SK-N-SH (cell line): Measurements from ENCODE around the gene GPC5. TPM values are rescaled to one million over a fixed set of nuclear protein-coding genes. Genes with fewer than 3 reads are reported as not detected.

Experiments used
- CTCF ChIA-PET: fragments of 300-600, 350-600 bp; formaldehyde crosslinking; extraction: SDS; loops from one replicate; lab custom pipeline; 2021; lab: Yijun Ruan, JAX
- POLR2A ChIA-PET: fragments of 350-600 bp; sonication (Branson Sonifier 250); formaldehyde crosslinking; extraction: SDS; loops from one replicate; lab custom pipeline; 2020; ENCODE audit warnings: antibody characterized with exemption, inconsistent platforms; lab: Yijun Ruan, JAX
- DNase-seq: peaks from one replicate; pipeline ENCODE4 v3.0.0; 2012
- H2AFZ ChIP-seq: fragments of 200-600 bp; sonication (generic); 2 replicates; pipeline ENCODE4 v1.8.1; 2016; ENCODE audit warnings: antibody characterized with exemption, mild to moderate bottlenecking, low read depth
- H3F3A ChIP-seq: fragments of 200-600 bp; sonication (generic); replicated peaks from 2 replicates; pipeline ENCODE3; 2016; ENCODE audit warnings: antibody characterized with exemption, mild to moderate bottlenecking; ENCODE audit not compliant: insufficient read depth
- H3K27ac ChIP-seq, 2 experiments: fragments of 200-500 bp in 1 of 2; fragments of 200-600 bp in 1 of 2; sonication (Bioruptor generic) in 1 of 2; sonication (generic), shearing (Covaris generic) in 1 of 2; 2 replicates each; pipeline versions ENCODE4 v1.5.1 to v1.6.1; 2014 to 2016; ENCODE audit warnings: low read depth in 2 of 2, inconsistent platforms in 1 of 2, low read length in 1 of 2, mild to moderate bottlenecking in 1 of 2, mixed read lengths in 1 of 2
- H3K27me3 ChIP-seq: fragments of 200-600 bp; sonication (generic), shearing (Covaris generic); 2 replicates; pipeline ENCODE4 v1.6.1; 2016; ENCODE audit warnings: mixed run types; ENCODE audit not compliant: insufficient read depth
- H3K36me3 ChIP-seq, 2 experiments: fragments of 200-500 bp in 1 of 2; fragments of 200-600 bp in 1 of 2; sonication (Bioruptor generic) in 1 of 2; sonication (generic) in 1 of 2; replicated peaks in 1 of 2; 2 replicates each; pipeline versions ENCODE3 to v1.5.1; 2014 to 2016; ENCODE audit warnings: low read length in 1 of 2, mild to moderate bottlenecking in 1 of 2; ENCODE audit not compliant: insufficient read depth in 2 of 2, control insufficient read depth in 1 of 2
- H3K4me1 ChIP-seq, 2 experiments: fragments of 200-500 bp in 1 of 2; fragments of 200-600 bp in 1 of 2; sonication (Bioruptor generic) in 1 of 2; sonication (generic), shearing (Covaris generic) in 1 of 2; 2 replicates each; pipeline versions ENCODE4 v1.5.1 to v1.6.1; 2014 to 2016; ENCODE audit warnings: low read depth in 1 of 2, low read length in 1 of 2, mixed run types in 1 of 2; ENCODE audit not compliant: insufficient read depth in 2 of 2, control insufficient read depth in 1 of 2
- H3K4me2 ChIP-seq: fragments of 200-600 bp; sonication (generic), shearing (Covaris generic); 2 replicates; pipeline ENCODE4 v1.6.1; 2017; ENCODE audit warnings: mixed run types
- H3K4me3 ChIP-seq, 2 experiments: fragments of 200-500 bp in 1 of 2; fragments of 200-600 bp in 1 of 2; sonication (Bioruptor generic) in 1 of 2; sonication (generic), shearing (Covaris generic) in 1 of 2; 2 replicates each; pipeline versions ENCODE4 v1.5.1 to v1.8.1; 2014 to 2016; ENCODE audit warnings: low read depth in 2 of 2, inconsistent platforms in 1 of 2, low read length in 1 of 2, mild to moderate bottlenecking in 1 of 2, mixed read lengths in 1 of 2, moderate library complexity in 1 of 2
- H3K79me2 ChIP-seq: fragments of 200-600 bp; sonication (generic); 2 replicates; pipeline ENCODE4 v1.8.1; 2017; ENCODE audit warnings: mild to moderate bottlenecking; ENCODE audit not compliant: insufficient read depth
- H3K9ac ChIP-seq: fragments of 200-600 bp; sonication (generic); 2 replicates; pipeline ENCODE4 v1.6.1; 2017; ENCODE audit warnings: mixed run types
- H3K9me2 ChIP-seq: fragments of 200-600 bp; sonication (generic); 2 replicates; pipeline ENCODE4 v1.6.1; 2017; ENCODE audit warnings: mixed run types
- H3K9me3 ChIP-seq: fragments of 200-600 bp; sonication (generic); 2 replicates; pipeline ENCODE4 v1.6.1; 2017; ENCODE audit warnings: mixed run types, mild to moderate bottlenecking, moderate library complexity
- H4K20me1 ChIP-seq: fragments of 200-600 bp; sonication (generic); 2 replicates; pipeline ENCODE4 v1.6.1; 2017; ENCODE audit warnings: mild to moderate bottlenecking, mixed run types; ENCODE audit not compliant: insufficient read depth
- CHD2 ChIP-seq: fragments of 150-350 bp; IDR thresholded peaks from 2 replicates; pipeline ENCODE4 v1.6.1; 2018; ENCODE audit warnings: low read length; ENCODE audit not compliant: partially characterized antibody
- EP300 ChIP-seq, 2 experiments: IDR thresholded peaks; 2 replicates each; pipeline versions ENCODE4 v1.4.0 to v1.6.1; 2012; ENCODE audit warnings: borderline replicate concordance in 1 of 2, low read depth in 1 of 2, low read length in 1 of 2
- EZH2phosphoT487 ChIP-seq: fragments of 200-600 bp; sonication (generic); IDR thresholded peaks from 2 replicates; pipeline ENCODE4 v1.6.1; 2017; ENCODE audit warnings: low read depth, mixed run types, mild to moderate bottlenecking, antibody characterized with exemption, moderate library complexity, borderline replicate concordance
- FOXJ3 ChIP-seq: sonication (generic); formaldehyde crosslinking; IDR thresholded peaks from 2 replicates; pipeline ENCODE4 v1.5.1; 2020; ENCODE audit warnings: mild to moderate bottlenecking, missing genetic modification reagents
- FOXM1 ChIP-seq: IDR thresholded peaks from 2 replicates; pipeline ENCODE4 v1.4.0; 2012; ENCODE audit warnings: low read depth, mild to moderate bottlenecking
- GABPA ChIP-seq: IDR thresholded peaks from 2 replicates; pipeline ENCODE4 v1.4.0; 2012; ENCODE audit warnings: low read depth, mild to moderate bottlenecking
- MEF2A ChIP-seq: IDR thresholded peaks from 2 replicates; pipeline ENCODE4 v1.4.0; 2012; ENCODE audit warnings: low read depth, borderline replicate concordance
- NFIC ChIP-seq: IDR thresholded peaks from 2 replicates; pipeline ENCODE4 v1.4.0; 2012; ENCODE audit warnings: borderline replicate concordance
- RAD21 ChIP-seq: IDR thresholded peaks from 2 replicates; pipeline ENCODE4 v1.6.1; 2012; ENCODE audit warnings: mild to moderate bottlenecking, low read length
- RCOR1 ChIP-seq: fragments of 150-350 bp; IDR thresholded peaks from 2 replicates; pipeline ENCODE4 v1.6.1; 2017; ENCODE audit warnings: antibody characterized with exemption, low read length
- RXRA ChIP-seq: IDR thresholded peaks from 2 replicates; pipeline ENCODE4 v1.4.0; 2012; ENCODE audit warnings: low read depth, mild to moderate bottlenecking, borderline replicate concordance
- SMC3 ChIP-seq: IDR thresholded peaks from 2 replicates; pipeline ENCODE4 v1.6.1; 2012; ENCODE audit warnings: low read depth, low read length, improper control_type of control experiment
- TCF12 ChIP-seq: IDR thresholded peaks from 2 replicates; pipeline ENCODE4 v1.4.0; 2012
- YY1 ChIP-seq: IDR thresholded peaks from 2 replicates; pipeline ENCODE4 v1.4.0; 2012; ENCODE audit warnings: low read depth, mild to moderate bottlenecking
- WGBS: methylation state at CpG from one replicate; pipeline ENCODE4 v1.1.6; 2017; ENCODE audit warnings: low lambda C conversion rate; 5-methylcytosine and 5-hydroxymethylcytosine counted together
- polyA plus RNA-seq, 3 experiments: library from polyadenylated mRNA; depleted of rRNA; stranded (reverse); fragments of >200 nt; gene quantifications; 2 replicates each; pipeline ENCODE4 v1.2.3, GENCODE V29; 2012
- TF ChIP-seq, protein P1 (sequence below): IDR thresholded peaks from 2 replicates; pipeline ENCODE4; 2012
- TF ChIP-seq, protein P2 (sequence below): IDR thresholded peaks from 2 replicates; pipeline ENCODE4 v1.4.0; 2012; ENCODE audit warnings: low read depth, borderline replicate concordance

Gene GPC5
- polyA plus RNA-seq, 1 of the 3 experiments (the other 2 are of a cell fraction) = 0.03 TPM

DNA sequence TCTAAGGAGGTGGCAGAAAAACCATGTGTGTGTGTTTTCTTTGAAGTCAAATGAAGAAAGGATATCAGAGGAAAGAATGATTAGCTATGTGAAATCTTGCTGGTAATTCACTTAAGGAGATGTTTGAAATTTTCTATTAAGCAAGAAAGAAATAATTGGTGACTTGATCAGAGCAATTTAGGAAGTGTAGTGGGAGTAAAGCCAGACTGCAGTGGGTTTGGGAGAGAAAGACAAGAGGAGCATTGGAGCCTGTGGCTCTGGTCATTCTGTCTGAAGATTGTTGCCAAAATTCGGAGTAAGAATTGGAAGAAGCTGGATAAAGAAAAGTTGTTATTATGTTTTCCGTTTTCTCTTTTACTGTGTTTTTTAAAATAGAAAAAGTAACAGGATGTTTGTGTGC lies 640.5 kb downstream of the GPC5 start:
- Histone ChIP-seq H4K20me1 (no peaks in the 10 kb centered on the region), H3F3A (no peaks in the 10 kb centered on the region), H3K9me2 (no peaks in the 10 kb centered on the region), H3K27me3 (no peaks in the 10 kb centered on the region), H3K9ac (no peak overlapping the region), H3K27ac (no peak overlapping the region), H2AFZ (no peak overlapping the region), H3K9me3 (no peaks in the 10 kb centered on the region), H3K4me2 (no peak overlapping the region), H3K4me3 (no peak overlapping the region), H3K36me3 (no peaks in the 10 kb centered on the region), H3K4me1 (no peaks in the 10 kb centered on the region), H3K79me2 (no peaks in the 10 kb centered on the region)
- POLR2A ChIA-PET = no interaction called here
- 47% methylated on average over 2 of the region's 2 CpGs for WGBS
- CTCF ChIA-PET = no interaction called here
- TF ChIP-seq, protein P1, sequence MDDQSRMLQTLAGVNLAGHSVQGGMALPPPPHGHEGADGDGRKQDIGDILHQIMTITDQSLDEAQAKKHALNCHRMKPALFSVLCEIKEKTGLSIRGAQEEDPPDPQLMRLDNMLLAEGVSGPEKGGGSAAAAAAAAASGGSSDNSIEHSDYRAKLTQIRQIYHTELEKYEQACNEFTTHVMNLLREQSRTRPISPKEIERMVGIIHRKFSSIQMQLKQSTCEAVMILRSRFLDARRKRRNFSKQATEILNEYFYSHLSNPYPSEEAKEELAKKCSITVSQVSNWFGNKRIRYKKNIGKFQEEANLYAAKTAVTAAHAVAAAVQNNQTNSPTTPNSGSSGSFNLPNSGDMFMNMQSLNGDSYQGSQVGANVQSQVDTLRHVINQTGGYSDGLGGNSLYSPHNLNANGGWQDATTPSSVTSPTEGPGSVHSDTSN = no peak
- TF ChIP-seq SMC3 (no peak), FOXJ3 (CRISPR knock-in tag) (no peak), NFIC (no peak), RXRA (no peak), RAD21 (no peak), TCF12 (no peak), YY1 (no peak), FOXM1 (no peak), MEF2A (no peak)
- TF ChIP-seq, protein P2, sequence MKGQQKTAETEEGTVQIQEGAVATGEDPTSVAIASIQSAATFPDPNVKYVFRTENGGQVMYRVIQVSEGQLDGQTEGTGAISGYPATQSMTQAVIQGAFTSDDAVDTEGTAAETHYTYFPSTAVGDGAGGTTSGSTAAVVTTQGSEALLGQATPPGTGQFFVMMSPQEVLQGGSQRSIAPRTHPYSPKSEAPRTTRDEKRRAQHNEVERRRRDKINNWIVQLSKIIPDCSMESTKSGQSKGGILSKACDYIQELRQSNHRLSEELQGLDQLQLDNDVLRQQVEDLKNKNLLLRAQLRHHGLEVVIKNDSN = no peak
- no peak for DNase-seq

DNA sequence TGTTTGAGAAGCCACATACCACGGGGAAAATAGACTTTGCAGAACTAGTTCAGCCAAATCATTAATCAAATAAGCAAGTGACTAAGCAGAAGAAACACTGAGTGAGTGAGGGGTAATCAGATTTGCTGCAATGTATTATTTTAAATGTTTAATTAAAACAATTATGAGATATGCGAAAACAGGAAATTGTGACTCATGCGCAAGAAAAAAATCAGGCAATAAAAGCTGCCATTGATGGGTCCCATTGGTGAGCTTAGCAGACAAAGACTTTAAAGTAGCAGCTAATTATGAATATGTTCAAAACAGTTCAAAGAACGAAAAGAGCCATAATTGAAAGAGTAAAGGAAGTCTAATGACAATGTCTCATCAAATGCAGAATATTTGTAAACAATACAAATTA lies 644.1 kb downstream of the GPC5 start:
- Histone ChIP-seq H3K9ac (no peak overlapping the region), H3K4me3 (no peak overlapping the region), H3K4me1 (no peaks in the 10 kb centered on the region; a peak in 1 of 4 replicates), H4K20me1 (no peaks in the 10 kb centered on the region), H3F3A (no peaks in the 10 kb centered on the region), H3K27ac (no peak overlapping the region), H3K36me3 (no peaks in the 10 kb centered on the region), H3K9me3 (no peaks in the 10 kb centered on the region), H3K9me2 (no peaks in the 10 kb centered on the region), H2AFZ (no peak overlapping the region), H3K4me2 (no peak overlapping the region), H3K27me3 (no peaks in the 10 kb centered on the region), H3K79me2 (no peaks in the 10 kb centered on the region)
- TF ChIP-seq GABPA (no peak), RCOR1 (no peak), TCF12 (no peak), EZH2phosphoT487 (no peak), CHD2 (no peak), FOXJ3 (CRISPR knock-in tag) (no peak), EP300 (IDR thresholded peaks at IDR 0.05; ENCODE audit: borderline replicate concordance in 1 of 2, low read depth in 1 of 2, low read length in 1 of 2) (no peak), MEF2A (no peak), YY1 (no peak), NFIC (no peak)
- TF ChIP-seq, protein P2 = no peak
- ChIA-PET CTCF (no interaction called here), POLR2A (no interaction called here)
- no peak for DNase-seq
- 40% methylated on average over 4 of the region's 4 CpGs for WGBS
